Panc1 (cell line): ENCODE measurements around the gene CCDC148. TPM values are rescaled to one million over a fixed set of nuclear protein-coding genes. Genes with fewer than 3 reads are reported as not detected.
A peak's percentile ranks its signal among the peaks of the same experiment; 100 is the strongest.

Source experiments
- ATAC-seq: fragments of 200-7000 bp; cut with Tn5 transposase; 2 replicates; pipeline ENCODE4 v1.9.1; 2020; ENCODE audit warnings: mild to moderate bottlenecking, moderate library complexity
- BruUV-seq: library from RNA; stranded (reverse); fragments of 400-500 nt; replicated peaks from 2 replicates; lab custom pipeline; 2021; lab: Mats Ljungman, UMichigan
- CTCF ChIA-PET: fragments of 300-600 bp; sonication (Branson Sonifier 250); formaldehyde crosslinking; loops from one replicate; lab custom pipeline; 2022; ENCODE audit warnings: antibody characterized with exemption; lab: Charles Lee
- POLR2A ChIA-PET: fragments of 300-600 bp; sonication (Branson Sonifier 250); formaldehyde crosslinking; loops from one replicate; lab custom pipeline; 2022; ENCODE audit warnings: antibody characterized with exemption; lab: Charles Lee
- DNase-seq: peaks from one replicate; pipeline ENCODE4 v3.0.0-alpha.2; 2010; ENCODE audit warnings: low read depth, low spot score
- H3K27ac ChIP-seq: 2 replicates; pipeline ENCODE4 v1.5.1; 2011; ENCODE audit warnings: mild to moderate bottlenecking, low read length, inconsistent platforms
- H3K27me3 ChIP-seq: fragments of 200-500 bp; sonication (Bioruptor generic); 2 replicates; pipeline ENCODE4 v1.6.0; 2014; ENCODE audit warnings: low read length, inconsistent platforms; ENCODE audit not compliant: control insufficient read depth, insufficient read depth
- H3K36me3 ChIP-seq: fragments of 200-500 bp; sonication (Bioruptor generic); 2 replicates; pipeline ENCODE4 v1.5.1; 2014; ENCODE audit warnings: inconsistent platforms, mild to moderate bottlenecking, low read length, moderate library complexity; ENCODE audit not compliant: control insufficient read depth, insufficient read depth
- H3K4me1 ChIP-seq: 2 replicates; pipeline ENCODE4 v1.5.1; 2011; ENCODE audit warnings: inconsistent platforms, mild to moderate bottlenecking, low read length, moderate library complexity; ENCODE audit not compliant: control insufficient read depth, insufficient read depth
- H3K4me3 ChIP-seq, 2 experiments: 2 replicates each; pipeline ENCODE4 v1.5.1; 2011 to 2012; ENCODE audit warnings: low read depth in 2 of 2, low read length in 2 of 2, mild to moderate bottlenecking in 2 of 2, inconsistent platforms in 1 of 2, moderate library complexity in 1 of 2
- H3K9me3 ChIP-seq: fragments of 200-500 bp; sonication (Bioruptor generic); 2 replicates; pipeline ENCODE4 v1.5.1; 2014; ENCODE audit warnings: low read depth, mild to moderate bottlenecking, inconsistent platforms, low read length, moderate library complexity; ENCODE audit not compliant: control insufficient read depth, insufficient read depth
- POLR2AphosphoS5 ChIP-seq: IDR thresholded peaks from 2 replicates; pipeline ENCODE4 v1.6.1; 2012; ENCODE audit warnings: mild to moderate bottlenecking, low read depth, low read length, moderate library complexity
- SIN3A ChIP-seq: IDR thresholded peaks from 2 replicates; pipeline ENCODE4 v1.6.1; 2012; ENCODE audit warnings: low read depth, mild to moderate bottlenecking, low read length, moderate library complexity, borderline replicate concordance; ENCODE audit not compliant: insufficient read depth
- TCF7L2 ChIP-seq: IDR thresholded peaks from 2 replicates; pipeline ENCODE4 v1.6.1; 2011; ENCODE audit warnings: mild to moderate bottlenecking, low read depth, low read length, inconsistent platforms
- in situ Hi-C: cut with HindIII; loops from 2 replicates; pipeline ENCODE4 v1.10.0; 2016; ENCODE audit warnings: low sequenced_read_pairs, low pct_unique_long_range_greater_than_20kb
- intact Hi-C: fragments of 100-400 bp; cut with micrococcal nuclease; formaldehyde crosslinking; loops from one replicate; pipeline ENCODE4 v1.10.0; 2022; ENCODE audit not compliant: unreplicated experiment
- total RNA-seq: library from RNA; stranded (reverse); gene quantifications from one replicate; pipeline ENCODE4 v1.2.1, GENCODE V29; 2021; ENCODE audit not compliant: unreplicated experiment
- TF ChIP-seq, protein P1 (sequence below): fragments of 450-650 bp; IDR thresholded peaks from 2 replicates; pipeline ENCODE4 v1.5.1; 2017; ENCODE audit warnings: mild to moderate bottlenecking
- TF ChIP-seq, protein P2 (sequence below), 2 experiments: IDR thresholded peaks; 2 replicates each; pipeline ENCODE4 v1.6.1; 2011 to 2012; ENCODE audit warnings: low read depth in 2 of 2, control low read depth in 1 of 2, low read length in 1 of 2, mild to moderate bottlenecking in 1 of 2, moderate library complexity in 1 of 2; ENCODE audit not compliant: insufficient read depth in 1 of 2

The CCDC148 gene
- total RNA-seq, 1 experiment from 2014 or later: 0.92 TPM

DNA sequence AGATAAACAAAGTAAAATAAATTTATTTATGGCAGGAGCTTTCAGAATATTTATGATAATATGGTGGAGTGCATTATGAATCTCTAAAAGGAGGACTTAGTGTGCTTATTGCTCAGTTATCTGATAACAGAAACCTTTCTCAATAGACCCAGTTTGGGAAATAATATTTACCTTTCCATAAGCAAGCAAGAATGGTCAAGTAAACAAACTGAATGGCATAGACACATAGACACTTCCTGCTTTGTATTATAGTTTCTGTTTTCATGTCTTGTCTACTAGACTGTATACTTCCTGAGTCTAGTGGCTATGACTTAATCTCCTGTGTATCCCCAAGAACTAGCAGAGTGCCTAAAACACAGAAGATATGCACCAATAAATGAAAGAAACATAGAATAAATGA, 267.0 kb downstream of the CCDC148 start:
- no peak overlapping the region for H3K27ac ChIP-seq
- intact Hi-C loops: no loop called here
- in situ Hi-C loops: no loop called here
- ATAC-seq (no peak), DNase-seq (no peak)
- ChIA-PET POLR2A (no interaction called here), CTCF (no interaction called here)
- no peak for TF ChIP-seq POLR2AphosphoS5
- TF ChIP-seq, protein P1, sequence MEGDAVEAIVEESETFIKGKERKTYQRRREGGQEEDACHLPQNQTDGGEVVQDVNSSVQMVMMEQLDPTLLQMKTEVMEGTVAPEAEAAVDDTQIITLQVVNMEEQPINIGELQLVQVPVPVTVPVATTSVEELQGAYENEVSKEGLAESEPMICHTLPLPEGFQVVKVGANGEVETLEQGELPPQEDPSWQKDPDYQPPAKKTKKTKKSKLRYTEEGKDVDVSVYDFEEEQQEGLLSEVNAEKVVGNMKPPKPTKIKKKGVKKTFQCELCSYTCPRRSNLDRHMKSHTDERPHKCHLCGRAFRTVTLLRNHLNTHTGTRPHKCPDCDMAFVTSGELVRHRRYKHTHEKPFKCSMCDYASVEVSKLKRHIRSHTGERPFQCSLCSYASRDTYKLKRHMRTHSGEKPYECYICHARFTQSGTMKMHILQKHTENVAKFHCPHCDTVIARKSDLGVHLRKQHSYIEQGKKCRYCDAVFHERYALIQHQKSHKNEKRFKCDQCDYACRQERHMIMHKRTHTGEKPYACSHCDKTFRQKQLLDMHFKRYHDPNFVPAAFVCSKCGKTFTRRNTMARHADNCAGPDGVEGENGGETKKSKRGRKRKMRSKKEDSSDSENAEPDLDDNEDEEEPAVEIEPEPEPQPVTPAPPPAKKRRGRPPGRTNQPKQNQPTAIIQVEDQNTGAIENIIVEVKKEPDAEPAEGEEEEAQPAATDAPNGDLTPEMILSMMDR: no peak
- TF ChIP-seq TCF7L2: no peak
- TF ChIP-seq SIN3A: no peak
- TF ChIP-seq, protein P2, sequence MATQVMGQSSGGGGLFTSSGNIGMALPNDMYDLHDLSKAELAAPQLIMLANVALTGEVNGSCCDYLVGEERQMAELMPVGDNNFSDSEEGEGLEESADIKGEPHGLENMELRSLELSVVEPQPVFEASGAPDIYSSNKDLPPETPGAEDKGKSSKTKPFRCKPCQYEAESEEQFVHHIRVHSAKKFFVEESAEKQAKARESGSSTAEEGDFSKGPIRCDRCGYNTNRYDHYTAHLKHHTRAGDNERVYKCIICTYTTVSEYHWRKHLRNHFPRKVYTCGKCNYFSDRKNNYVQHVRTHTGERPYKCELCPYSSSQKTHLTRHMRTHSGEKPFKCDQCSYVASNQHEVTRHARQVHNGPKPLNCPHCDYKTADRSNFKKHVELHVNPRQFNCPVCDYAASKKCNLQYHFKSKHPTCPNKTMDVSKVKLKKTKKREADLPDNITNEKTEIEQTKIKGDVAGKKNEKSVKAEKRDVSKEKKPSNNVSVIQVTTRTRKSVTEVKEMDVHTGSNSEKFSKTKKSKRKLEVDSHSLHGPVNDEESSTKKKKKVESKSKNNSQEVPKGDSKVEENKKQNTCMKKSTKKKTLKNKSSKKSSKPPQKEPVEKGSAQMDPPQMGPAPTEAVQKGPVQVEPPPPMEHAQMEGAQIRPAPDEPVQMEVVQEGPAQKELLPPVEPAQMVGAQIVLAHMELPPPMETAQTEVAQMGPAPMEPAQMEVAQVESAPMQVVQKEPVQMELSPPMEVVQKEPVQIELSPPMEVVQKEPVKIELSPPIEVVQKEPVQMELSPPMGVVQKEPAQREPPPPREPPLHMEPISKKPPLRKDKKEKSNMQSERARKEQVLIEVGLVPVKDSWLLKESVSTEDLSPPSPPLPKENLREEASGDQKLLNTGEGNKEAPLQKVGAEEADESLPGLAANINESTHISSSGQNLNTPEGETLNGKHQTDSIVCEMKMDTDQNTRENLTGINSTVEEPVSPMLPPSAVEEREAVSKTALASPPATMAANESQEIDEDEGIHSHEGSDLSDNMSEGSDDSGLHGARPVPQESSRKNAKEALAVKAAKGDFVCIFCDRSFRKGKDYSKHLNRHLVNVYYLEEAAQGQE (IDR thresholded peaks at IDR 0.05; ENCODE audit: insufficient read depth in 1 of 2, low read depth in 2 of 2, low read length in 1 of 2): no peak
- no peaks in the 10 kb centered on the region for H3K9me3 ChIP-seq
- no peaks in the 10 kb centered on the region for H3K36me3 ChIP-seq
- no TSS peak for BruUV-seq
- no peaks in the 10 kb centered on the region for H3K4me1 ChIP-seq
- no peaks in the 10 kb centered on the region; the same call in 1 of the 2 replicates for H3K27me3 ChIP-seq
- no peak overlapping the region for H3K4me3 ChIP-seq

DNA sequence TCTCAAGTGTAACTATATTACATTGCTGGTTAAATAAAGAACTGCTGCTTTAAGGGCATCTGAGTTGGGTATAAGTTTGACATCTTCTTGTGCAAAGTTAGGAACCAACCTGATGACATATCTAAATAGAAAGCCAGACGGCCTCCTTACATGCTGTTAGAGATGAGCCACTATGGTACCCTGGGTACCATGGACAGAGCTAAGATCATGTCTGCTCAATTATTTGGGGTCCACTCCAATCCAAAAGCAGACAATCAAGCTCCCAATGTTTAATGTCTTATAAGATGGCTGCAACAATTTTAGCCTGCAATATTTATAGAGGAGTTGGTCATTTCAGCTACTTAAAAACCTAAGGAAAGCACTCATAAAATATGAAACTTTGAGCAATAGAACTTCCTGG, 268.6 kb downstream of the CCDC148 start:
- ChIA-PET CTCF (no interaction called here), POLR2A (no interaction called here)
- no TSS peak for BruUV-seq
- DNase-seq (no peak), ATAC-seq (no peak)
- Histone ChIP-seq H3K36me3 (no peaks in the 10 kb centered on the region), H3K27me3 (no peaks in the 10 kb centered on the region; the same call in 1 of the 2 replicates), H3K4me1 (no peaks in the 10 kb centered on the region), H3K27ac (no peak overlapping the region), H3K4me3 (no peak overlapping the region), H3K9me3 (no peaks in the 10 kb centered on the region)
- in situ Hi-C loops: no loop called here
- TF ChIP-seq TCF7L2: no peak
- TF ChIP-seq, protein P1: no peak
- no peak for TF ChIP-seq POLR2AphosphoS5
- TF ChIP-seq, protein P2 (IDR thresholded peaks at IDR 0.05; ENCODE audit: insufficient read depth in 1 of 2, low read depth in 2 of 2, low read length in 1 of 2): peak in 1 of 2 experiments; percentile 70; a peak in 2 of 4 replicates
- no peak for TF ChIP-seq SIN3A
- intact Hi-C loops: no loop called here
